ENCODE measurements around the gene RAB1A.
A peak's percentile ranks its signal among the peaks of the same experiment; 100 is the strongest.
"Not testable (repeated sequence)": the region's sequence is repeated elsewhere in the genome, so short reads cannot be mapped to it uniquely, and the experiment has no call there.

RAB1A gene

DNA sequence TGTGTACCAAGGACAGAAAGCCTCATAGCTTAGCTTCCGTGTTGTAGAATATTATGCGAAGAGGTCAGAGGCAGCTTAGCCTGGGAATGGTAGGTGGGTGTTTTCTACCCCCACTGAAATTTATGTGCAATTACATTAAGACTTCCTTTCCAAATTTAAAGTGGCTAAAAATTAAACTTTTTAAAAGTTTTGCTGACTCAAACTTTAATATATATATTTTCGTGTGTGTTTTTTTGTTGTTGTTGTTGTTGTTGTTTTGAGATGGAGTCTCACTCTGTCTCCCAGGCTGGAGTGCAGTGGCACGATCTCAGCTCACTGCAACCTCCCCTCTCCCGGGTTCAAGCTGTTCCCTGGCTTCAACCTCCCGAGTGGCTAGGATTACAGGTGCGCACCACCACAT is 4.3 kb upstream of the RAB1A start:
- DNase-seq: no peak

DNA sequence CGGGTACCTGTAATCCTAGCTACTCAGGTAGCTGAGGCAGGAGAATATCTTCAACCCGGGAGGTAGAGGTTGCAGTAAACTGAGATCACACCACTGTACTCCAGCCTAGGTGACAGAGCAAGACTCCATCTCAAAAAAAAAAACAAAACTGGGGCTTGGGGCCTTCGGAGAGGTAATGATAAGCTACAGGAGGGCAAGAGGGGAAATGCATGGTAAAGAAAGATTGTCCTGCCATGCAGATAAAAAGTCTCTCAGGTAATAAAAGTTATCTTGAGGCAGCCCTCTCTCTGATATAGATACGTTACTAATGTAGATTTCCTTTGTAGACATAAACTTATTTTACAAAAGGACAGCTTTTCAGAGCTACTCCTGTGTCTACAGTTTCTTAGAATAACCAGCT is 3.7 kb upstream of the RAB1A start:
- DNase-seq: no peak

DNA sequence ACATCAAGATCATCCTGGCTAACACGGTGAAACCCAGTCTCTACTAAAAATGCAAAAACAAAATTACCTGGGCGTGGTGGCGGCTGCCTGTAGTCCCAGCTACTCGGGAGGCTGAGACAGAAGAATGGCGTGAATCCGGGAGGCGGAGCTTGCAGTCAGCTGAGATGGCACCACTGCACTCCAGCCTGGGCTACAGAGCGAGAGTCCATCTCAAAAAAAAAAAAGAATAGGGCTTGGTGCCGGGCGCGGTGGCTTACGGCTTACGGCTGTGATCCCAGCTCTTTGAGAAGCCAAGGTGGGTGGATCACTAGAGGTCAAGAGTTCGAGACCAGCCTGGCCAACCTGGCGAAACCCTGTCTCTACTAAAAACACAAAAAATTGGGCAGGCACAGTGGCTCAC is 3.0 kb upstream of the RAB1A start:
- DNase-seq: not testable (repeated sequence)

DNA sequence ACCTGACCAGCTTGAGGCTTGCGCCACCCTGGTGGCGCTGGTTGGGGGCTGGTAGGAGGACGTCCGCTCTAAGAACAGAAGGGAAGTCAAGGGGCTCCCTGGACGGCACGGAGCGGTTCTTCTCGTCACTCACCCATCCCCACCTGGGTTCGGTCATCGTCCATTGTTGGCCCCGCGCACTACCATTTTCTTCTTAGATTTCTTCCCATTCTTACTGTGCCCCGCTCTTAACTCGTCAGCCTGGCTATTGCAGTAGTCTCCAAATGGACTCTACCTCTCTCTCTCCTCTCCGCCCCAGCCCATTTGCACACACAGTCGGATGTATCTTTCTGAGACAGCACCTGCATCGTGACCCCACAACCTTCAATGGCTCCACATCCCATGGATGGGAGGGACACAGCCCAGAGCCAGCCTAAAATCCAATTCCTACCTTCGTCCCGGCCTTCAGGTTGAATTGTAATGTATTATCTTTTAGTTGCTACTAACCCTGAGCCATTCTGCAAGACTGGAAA is 814 bp upstream of the RAB1A start:
- no peak for DNase-seq

DNA sequence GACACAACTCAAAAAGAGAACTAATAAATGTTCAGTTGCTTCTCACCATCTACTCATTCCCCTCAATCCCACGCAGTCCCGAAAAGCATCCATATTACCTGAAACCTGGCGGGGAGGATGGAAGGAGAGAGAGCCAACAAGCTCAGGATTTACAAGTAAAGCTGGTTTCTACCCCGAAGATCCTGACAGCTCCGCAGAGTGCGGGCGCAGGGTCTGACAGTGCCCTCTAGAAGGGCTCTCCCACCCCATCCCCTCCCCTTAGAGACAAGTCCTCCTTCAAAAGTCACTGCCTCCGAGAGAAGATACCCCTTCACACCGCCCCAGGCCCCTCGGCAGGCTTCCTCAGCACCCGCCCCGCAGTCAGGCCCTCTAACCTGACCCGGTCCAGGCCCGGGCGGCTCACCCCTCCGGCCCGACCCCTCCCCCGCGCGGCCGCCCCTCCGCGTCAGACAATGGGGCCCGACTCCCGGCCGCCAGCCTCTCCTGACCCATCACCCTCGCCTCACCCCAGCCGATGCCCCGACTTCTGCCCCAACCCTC is 550 bp downstream of the RAB1A start:
- peak; percentile 25 to 29 for DNase-seq

DNA sequence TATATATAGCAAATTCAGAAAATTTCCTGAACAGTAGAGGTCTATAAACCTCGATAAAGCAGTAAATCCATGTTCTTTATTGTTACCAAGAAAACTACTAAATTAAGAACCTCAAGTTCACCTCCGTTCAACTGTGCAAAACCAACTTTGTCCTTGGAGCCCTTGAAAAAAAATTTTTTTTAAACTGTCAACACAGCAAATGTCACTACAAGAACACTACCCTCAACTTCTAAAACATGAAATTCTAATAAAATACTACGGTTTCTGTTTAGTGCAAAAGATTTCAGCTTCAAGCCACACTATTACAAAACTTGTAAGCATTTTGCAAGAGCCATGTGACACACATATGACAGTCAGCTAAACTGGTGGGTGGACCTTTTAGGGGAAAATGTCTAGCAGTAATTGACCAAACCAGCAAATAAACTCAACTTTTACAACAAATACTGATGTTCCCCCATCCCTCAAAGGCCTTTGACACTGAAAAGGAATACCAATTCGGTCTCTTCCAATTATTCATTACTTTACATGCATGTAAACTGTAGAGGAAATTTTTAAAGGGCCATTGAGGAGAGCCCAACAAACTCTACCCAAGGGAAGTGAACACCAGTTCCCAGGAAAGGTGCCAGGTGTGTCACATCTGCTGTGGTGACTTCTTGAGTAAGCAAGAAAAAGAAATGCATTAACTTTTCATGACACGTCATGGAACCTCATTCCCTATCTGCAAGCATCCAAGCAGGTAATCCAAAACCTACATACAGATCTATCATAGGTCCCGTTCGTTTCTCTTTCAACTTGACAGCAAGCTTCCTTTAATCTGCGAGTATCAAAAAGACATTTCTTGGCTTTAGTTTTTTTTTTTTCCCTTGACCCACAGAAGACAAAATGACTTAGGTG is 1.4 kb downstream of the RAB1A start:
- DNase-seq: peak in 1 of 2 donors; percentile 14

DNA sequence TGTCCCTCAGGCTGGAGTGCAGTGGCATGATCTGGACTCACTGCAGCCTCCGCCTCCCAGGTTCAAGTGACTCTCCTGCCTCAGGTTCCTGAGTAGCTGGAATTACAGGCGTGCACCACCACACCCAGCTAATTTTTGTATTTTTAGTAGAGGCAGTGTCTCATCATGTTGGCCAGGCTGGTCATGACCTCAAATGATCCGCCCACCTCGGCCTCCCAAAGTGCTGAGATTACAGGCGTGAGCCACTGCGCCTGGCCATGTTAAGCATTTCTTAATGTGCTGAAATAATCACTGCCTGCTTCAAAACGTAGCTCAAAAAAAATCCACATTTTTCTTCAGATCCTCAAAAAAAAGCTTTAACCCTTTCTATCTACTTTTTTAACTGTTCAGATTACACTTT is 4.4 kb downstream of the RAB1A start:
- DNase-seq: not testable (repeated sequence)

DNA sequence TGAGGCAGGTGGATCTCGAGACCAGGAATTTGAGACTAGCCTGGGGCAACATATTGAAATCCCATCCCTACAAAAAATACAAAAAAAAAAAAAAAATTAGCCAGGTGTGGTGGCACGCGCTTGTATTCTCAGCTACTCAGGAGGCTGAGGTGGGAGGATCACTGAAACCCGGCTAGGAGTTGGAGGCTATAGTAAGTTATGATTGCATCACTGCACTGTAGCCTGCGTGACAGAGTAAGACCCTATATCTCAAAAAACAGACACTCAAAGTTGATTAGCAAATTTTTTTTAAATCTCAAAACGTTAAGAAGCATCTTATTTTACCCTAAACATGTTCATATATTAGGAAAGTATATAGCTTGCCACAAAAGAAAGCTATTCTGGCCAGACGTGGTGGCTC is 7.6 kb downstream of the RAB1A start:
- no peak for DNase-seq

DNA sequence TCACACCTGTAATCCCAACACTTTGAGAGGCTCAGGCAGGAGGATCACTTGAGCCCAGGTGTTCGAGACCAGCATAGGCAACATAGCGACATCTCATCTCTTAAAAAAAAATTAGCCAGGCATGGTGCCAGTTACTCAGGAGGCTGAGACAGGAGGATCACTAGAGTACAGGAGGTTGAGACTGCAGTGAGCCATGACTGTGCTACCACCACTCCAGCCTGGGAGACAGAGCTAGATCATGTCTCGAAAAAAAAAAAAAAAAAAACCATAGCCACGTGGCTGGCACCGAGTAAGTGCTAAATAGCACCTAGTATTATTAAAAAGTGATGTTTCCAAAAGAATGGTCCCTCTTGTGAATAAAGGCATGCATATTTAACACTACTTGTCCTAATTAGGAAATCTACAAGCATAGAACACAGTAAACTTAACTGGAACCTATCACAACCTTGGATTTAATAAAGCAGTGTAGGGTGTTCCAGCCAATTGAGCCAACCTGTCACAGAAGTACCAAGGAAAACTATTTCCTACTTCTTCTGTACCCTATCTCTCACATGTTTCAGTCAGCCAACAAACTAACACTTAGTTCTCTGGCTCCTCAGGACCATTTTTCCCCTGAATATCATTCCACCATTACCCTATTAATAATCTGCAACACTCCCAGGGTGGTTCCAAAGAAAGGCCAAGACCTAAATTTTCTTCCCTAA is 8.8 kb downstream of the RAB1A start:
- DNase-seq: no peak

DNA sequence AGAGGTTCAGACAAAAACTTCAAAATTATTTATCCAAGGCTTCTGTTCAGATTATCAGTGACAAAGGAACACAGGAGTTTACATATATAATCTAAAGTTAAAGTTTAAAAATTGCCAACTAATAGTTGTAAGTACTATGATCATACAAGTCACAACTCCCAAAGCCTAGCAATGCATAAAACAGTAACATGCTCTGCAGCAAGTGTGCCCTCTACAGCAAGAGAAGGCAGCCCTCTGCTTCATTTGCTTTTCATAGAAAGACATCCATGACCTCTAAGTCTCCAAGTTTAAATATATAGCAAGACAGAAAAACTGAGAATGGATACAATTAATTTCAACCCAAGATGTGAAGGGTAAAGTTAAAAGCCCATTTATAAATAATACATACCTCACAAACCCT is 13.3 kb downstream of the RAB1A start:
- DNase-seq: no peak

DNA sequence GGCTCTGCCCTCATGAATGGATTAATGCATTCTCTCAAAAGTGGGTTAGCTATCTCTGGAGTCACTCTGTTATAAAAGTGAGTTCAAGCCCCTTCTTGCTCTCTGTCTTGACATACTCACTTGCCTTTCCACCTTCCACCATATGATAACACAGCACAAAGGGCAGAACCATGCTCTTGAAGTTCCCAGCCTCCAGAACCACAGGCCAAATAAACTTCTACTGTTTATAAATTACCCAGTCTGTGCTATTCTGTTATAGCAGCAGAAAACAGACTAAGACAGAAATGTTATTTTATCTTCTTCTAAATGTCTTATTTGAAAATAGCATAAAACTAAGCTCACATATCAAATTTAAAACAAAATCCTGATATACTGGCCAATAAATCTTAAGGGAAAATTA is 15.0 kb downstream of the RAB1A start:
- DNase-seq: no peak

DNA sequence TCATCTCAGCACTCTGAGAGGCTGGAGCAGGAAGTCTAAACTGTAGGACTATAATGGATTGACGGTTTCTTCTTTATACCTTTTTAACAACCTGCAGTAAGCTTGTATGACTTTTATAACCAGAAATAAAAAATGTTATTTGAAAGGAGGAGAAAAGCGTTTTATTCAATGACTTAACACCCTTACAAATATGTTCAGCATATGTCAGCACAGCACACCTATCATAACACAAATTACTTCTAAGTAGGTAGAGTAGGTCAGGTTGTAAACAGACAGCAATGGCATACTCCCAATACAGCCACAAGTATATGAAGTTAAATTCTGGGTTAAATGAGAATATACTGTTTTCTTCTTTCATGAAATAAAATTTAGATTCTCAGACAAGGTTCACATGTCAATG is 16.1 kb downstream of the RAB1A start:
- no peak for DNase-seq

DNA sequence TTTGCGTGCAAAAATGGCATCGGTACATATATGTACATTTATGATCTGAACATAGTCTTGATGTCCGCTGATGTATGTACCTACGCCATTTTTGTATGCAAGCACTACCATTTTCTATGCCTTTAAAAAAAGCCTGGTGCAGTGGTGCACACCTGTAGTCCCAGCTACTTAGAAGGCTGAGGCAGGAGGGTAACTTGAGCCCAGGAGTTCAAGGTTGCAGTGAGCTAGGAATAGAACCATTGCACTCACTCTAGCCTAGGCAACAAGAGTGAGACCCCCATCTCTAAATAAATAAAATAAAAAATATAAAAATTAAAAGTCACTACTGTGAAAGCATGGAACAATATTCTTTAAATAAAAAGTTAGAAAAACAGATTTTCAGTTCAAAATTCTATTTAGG is 16.7 kb downstream of the RAB1A start:
- no peak for DNase-seq

DNA sequence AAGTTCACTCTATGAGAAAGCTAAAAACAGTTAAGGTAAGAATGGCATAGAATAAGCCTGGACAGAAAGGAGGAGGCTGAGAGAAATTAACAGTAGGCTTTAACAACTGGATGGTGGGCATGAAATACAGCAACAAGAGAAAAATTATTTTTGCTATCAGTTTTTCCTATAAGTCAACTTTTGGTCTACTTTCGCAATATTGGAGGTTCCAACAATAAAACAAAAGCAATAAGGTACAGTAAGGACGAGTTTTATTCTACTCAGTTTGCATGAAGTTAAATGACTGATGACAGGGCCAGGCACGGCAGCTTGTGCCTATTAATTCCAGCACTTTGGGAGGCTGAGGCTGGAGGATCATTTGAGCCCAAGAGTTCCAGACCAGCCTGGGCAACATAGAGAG is 17.3 kb downstream of the RAB1A start:
- DNase-seq: no peak

DNA sequence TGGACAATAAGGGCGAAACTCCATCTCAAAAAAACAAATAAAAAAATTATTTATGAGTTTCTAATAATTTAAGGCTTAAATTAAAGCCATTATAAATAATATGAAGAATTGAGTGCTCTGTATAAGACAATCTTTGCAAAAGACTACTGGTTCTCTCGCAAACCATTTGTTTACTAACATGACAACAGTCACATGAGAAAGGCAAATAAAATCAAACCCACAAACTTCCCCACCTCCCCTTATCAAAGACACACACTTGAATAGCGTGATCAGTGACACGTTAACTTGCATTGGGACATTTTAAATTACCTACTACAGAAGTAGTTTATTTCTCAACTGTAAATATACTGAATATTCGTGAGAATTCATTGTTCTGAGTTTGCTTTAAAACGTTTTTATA is 21.1 kb downstream of the RAB1A start:
- DNase-seq: no peak

DNA sequence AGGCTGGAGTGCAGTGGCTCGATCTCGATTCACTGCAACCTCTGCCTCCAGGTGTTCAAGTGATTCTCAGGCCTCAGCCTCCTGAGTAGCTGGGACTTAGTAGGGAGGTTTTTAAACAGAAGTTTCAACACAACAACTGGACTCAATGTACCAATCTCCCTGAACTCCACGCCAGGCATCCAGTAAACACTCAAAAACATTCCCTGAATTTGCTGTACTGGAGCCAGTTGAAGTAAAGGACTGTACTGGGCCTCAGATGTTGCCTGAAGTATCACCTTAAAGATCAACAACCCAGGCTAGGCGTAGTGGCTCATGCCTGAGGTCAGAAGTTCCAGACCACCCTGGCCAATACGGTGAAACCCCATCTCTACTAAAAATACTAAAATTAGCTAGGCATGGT is 22.4 kb downstream of the RAB1A start:
- DNase-seq: no peak

DNA sequence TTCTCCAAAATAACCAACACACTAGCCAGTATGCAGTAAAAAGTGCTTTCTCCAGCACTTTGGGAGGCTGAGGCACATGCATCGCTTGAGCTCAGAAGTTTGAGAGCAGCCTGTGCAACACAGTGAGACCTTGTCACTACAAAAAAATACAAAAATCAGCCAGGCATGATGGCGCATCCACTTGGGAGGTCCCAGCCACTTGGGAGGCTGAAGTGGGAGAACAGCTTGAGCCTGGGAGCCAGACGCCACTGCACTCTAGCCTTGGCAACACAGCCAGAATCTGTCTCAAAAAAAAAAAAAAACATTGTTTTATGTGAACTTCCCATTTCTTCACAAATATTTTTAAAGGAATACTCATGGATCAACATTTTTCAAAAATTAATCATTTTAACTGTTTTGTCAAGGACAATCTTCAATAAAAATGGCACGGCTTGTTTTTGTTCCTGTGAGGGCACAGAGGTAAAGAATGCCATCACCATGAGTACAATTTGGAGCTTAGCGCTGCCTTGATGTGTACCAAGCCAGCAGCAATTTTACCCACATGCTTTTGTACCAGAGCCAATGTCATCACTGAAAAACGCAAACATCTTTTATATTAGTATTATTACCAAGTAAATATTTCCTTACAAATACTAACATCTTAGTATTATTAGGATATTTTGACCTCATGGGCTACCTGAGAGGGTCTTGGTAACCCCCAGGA is 26.7 kb downstream of the RAB1A start:
- DNase-seq: no peak

DNA sequence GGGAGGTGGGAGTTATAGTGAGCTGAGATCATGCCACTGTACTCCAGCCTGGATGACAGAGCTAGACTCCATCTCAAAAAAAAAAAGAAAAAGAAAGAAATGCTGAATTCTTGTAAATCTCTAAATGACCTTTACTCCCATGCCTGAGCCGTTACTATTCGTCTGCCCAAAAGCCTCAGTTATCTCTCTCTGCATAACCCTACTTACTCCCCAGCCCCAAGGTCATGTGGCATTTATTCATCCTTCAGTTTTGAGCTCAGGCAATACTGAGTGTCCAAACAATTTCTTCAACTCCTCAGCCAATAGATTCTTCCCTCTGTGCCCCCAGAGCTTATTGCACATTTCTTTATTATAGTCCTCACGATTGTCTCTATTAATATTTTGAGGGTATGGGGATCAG is 28.8 kb downstream of the RAB1A start:
- no peak for DNase-seq

DNA sequence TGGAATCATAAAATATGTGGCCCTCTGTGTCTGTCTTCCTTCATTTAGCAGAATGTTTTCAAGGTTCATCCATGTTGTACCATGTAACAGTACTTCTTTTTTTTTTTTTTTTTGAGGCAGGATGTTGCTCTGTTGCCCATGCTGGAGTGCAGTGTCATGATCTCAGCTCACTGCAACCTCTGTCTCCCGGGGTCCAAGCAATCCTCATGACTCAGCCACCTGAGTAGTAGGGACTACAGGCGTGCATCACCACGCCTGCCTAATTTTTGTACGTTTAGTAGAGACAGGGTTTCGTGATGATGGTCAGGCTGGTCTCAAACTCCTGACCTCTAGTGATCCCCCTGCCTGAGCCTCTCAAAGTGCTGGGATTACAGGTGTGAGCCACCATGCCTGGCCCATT is 31.2 kb downstream of the RAB1A start:
- DNase-seq: no peak

DNA sequence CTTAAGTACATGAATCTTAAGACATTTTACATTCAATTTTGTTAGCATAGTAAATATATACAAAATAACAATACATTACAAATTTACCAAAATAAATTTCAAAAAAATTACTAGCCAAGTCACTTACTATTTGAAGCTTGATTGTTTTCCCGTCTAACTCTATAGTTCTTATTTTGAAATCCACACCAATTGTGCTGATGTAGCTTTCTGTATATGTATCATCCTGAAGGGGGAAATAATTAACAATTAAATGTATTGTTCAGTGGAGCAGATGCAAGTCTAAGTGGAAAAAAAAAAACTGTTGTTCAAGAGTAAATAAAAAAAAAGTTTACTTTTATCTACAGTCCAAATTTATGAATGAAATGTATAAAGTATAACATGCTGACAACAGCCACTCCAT is 32.1 kb downstream of the RAB1A start:
- no peak for DNase-seq

DNA sequence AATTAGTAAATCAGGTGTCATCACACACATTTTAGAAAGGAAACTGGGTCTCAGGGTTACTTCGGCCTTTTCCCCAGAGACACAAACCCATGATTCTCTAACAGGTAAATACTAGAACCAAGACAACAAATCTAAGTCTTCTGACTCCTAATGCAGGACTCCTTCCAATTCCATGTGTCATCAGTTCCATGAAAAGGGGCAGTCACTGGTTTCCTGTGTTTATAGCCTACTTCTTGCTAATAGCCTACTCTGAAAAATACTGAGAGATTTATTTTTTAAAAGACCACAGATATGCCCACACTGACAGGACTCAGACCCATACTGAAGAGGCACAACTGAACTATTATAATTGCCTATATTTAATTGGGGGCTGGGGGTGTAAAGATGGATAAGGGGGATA is 33.0 kb downstream of the RAB1A start:
- no peak for DNase-seq

DNA sequence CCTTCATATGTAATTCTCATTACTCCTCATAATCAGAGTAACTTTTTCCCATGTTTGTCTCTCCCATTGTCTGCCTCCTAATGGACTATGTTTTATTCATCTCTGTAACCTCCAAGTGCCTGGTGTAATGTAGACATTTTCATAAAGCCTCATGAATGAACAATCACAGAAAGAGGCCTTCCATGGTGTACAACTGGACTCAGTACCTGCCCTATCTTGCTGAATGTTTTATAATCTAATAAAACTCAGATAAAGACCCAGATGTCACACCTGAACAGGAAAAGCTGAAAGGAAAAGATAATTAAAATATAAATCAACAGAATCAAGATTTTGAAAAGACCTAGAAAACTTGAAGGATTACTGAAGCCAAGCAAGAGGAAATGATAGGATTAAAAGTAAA is 36.7 kb downstream of the RAB1A start:
- DNase-seq: no peak

DNA sequence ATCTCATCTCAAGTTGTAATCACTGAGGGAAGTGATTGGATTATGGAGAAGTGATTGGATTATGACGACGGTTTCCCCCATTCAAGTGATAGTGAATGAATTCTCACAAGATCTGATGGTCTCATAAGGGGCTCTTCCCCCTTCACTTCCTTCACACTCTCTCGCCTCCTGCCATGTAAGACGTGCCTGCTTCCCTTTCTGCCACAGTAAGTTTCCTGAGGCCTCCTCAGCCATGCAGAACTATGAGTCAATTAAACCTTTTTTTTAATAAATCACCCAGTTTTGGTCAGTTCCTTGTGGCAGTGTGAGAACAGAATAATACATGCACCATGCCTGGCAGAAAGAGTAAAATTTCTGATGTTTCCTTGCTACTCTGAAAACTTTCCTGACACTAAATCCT is 37.1 kb downstream of the RAB1A start:
- no peak for DNase-seq

All from CD4-positive, alpha-beta T cell treated with Interleukin-1 beta for 1 hour (primary cell).